Measurements from ENCODE around the gene ZNF418. TPM values are rescaled to one million over a fixed set of nuclear protein-coding genes. Genes with fewer than 3 reads are reported as not detected.
"Not testable (repeated sequence)": the region's sequence is repeated elsewhere in the genome, so short reads cannot be mapped to it uniquely, and the experiment has no call there.

The ZNF418 gene
- total RNA-seq, 1 donor from 2014 or later, result 26.5 TPM

- H3K4me1 Mint-ChIP-seq, result peaks cover 34% of the 10 kb centered on the region
- no peak for DNase-seq
- CTCF ChIA-PET, result no interaction called here
- POLR2A ChIA-PET, result interaction anchor here (0.6 kb wide), 2 partner anchors 43 to 63 kb away, joined by 4 to 7 read pairs; no protein-coding TSS in a partner anchor
- no peaks in the 10 kb centered on the region for H3K9me3 Mint-ChIP-seq
- H3K36me3 Mint-ChIP-seq (ENCODE audit: low read depth), result peaks cover 50% of the 10 kb centered on the region
- peak overlapping the region; percentile 94 for H3K4me3 Mint-ChIP-seq
- H3K27ac Mint-ChIP-seq, result no peak overlapping the region
- no peak for TF ChIP-seq CTCF (IDR thresholded peaks at IDR 0.05)
- intact Hi-C loops (cut with micrococcal nuclease), result no loop called here
- ATAC-seq (ENCODE audit: low read depth), result no peak
- H3K27me3 Mint-ChIP-seq, result no peaks in the 10 kb centered on the region
These were observed 20.7 kb downstream of the ZNF418 start for GRCh38 chr19:57914531-57914930.

GRCh38 chr19:57907394-57907793, 27.8 kb downstream of the ZNF418 start:
- H3K27ac Mint-ChIP-seq, result no peak overlapping the region
- TF ChIP-seq CTCF (IDR thresholded peaks at IDR 0.05), result no peak
- peaks cover 54% of the 10 kb centered on the region for H3K36me3 Mint-ChIP-seq (ENCODE audit: low read depth)
- H3K27me3 Mint-ChIP-seq, result no peaks in the 10 kb centered on the region
- CTCF ChIA-PET, result no interaction called here
- peaks cover 20% of the 10 kb centered on the region for H3K4me1 Mint-ChIP-seq
- no peak for DNase-seq
- no peak overlapping the region for H3K4me3 Mint-ChIP-seq
- no peak for ATAC-seq (ENCODE audit: low read depth)
- POLR2A ChIA-PET, result interaction anchor here (0.8 kb wide), 1 partner anchor 10 kb away, joined by 11 read pairs; no protein-coding TSS in a partner anchor
- intact Hi-C loops (cut with micrococcal nuclease), result loop anchor here (10.0 kb wide), 1 partner anchor 803 kb away; no protein-coding TSS in a partner anchor
- no peaks in the 10 kb centered on the region for H3K9me3 Mint-ChIP-seq

GRCh38 chr19:57905258-57905657, 29.9 kb downstream of the ZNF418 start:
- peak; percentile 74 for ATAC-seq (ENCODE audit: low read depth)
- Mint-ChIP-seq H3K9me3 (no peaks in the 10 kb centered on the region), H3K36me3 (ENCODE audit: low read depth) (peaks cover 32% of the 10 kb centered on the region), H3K27ac (peak overlapping the region; percentile 42), H3K4me3 (peak overlapping the region; percentile 22), H3K27me3 (no peaks in the 10 kb centered on the region), H3K4me1 (peaks cover 18% of the 10 kb centered on the region)
- DNase-seq, result no peak
- TF ChIP-seq CTCF (IDR thresholded peaks at IDR 0.05), result no peak
- intact Hi-C loops (cut with micrococcal nuclease), result loop anchor here (10.0 kb wide), 1 partner anchor 800 kb away; no protein-coding TSS in a partner anchor
- ChIA-PET POLR2A (no interaction called here), CTCF (no interaction called here)

DNA sequence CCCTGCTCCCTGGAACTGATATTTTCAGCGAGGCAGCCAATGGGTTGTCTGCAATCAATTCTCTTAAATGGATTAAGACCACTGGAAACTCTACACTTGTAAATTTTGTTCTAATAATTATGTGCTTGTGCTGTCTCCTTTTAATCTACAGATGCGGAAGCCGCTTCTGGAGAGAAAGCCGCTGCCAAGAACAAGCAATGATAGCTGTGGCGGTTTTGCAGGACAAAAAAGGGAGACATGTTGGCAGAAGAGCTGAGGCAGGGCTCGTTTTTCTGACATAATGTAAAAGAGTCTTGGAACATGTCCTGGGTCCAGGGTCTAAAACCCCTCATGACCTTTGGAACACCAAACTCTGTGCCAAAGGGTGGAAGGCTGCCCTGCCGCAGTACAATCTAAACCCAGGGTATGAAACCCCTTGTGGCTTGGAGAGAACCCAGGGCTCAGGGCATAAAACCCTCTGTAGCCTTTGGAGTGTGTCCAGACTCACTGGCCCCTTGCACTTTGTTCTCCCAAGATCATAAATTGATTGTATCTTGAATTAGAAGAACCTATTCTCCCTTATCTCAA, 31.5 kb downstream of the ZNF418 start:
- Mint-ChIP-seq H3K36me3 (ENCODE audit: low read depth) (peaks cover 22% of the 10 kb centered on the region), H3K27me3 (no peaks in the 10 kb centered on the region), H3K4me1 (peaks cover 18% of the 10 kb centered on the region), H3K9me3 (no peaks in the 10 kb centered on the region), H3K27ac (peak overlapping the region; percentile 3), H3K4me3 (no peak overlapping the region)
- no peak for TF ChIP-seq CTCF (IDR thresholded peaks at IDR 0.05)
- ChIA-PET CTCF (interaction anchor here (1.1 to 1.6 kb wide), 3 partner anchors 16 to 800 kb away, joined by 3 to 5 read pairs (median 3); no protein-coding TSS in a partner anchor), POLR2A (no interaction called here)
- DNase-seq (no peak), ATAC-seq (ENCODE audit: low read depth) (no peak)
- intact Hi-C loops (cut with micrococcal nuclease), result loop anchor here (1.0 to 10.0 kb wide), 3 partner anchors 165 to 799 kb away; no protein-coding TSS in a partner anchor

- ATAC-seq (ENCODE audit: low read depth), result no peak
- POLR2A ChIA-PET, result no interaction called here
These were observed 34.9 kb downstream of the ZNF418 start for GRCh38 chr19:57900311-57900710.

GRCh38 chr19:57890706-57891105, 44.5 kb downstream of the ZNF418 start:
- POLR2A ChIA-PET; H3K27me3 Mint-ChIP-seq; H3K27ac Mint-ChIP-seq; H3K9me3 Mint-ChIP-seq; H3K4me3 Mint-ChIP-seq; DNase-seq; intact Hi-C loops (cut with micrococcal nuclease); CTCF ChIA-PET; ATAC-seq (ENCODE audit: low read depth): not testable (repeated sequence)
- Mint-ChIP-seq H3K36me3 (ENCODE audit: low read depth) (peaks cover 23% of the 10 kb centered on the region), H3K4me1 (peaks cover 25% of the 10 kb centered on the region)

More at GRCh38 chr19:57900311-57900710, 34.9 kb downstream of the ZNF418 start:
- no peak for DNase-seq
- H3K9me3 Mint-ChIP-seq, result no peaks in the 10 kb centered on the region
- no peaks in the 10 kb centered on the region for H3K27me3 Mint-ChIP-seq
- H3K4me3 Mint-ChIP-seq, result no peak overlapping the region
- CTCF ChIA-PET, result no interaction called here
- peaks cover 14% of the 10 kb centered on the region for H3K4me1 Mint-ChIP-seq
- intact Hi-C loops (cut with micrococcal nuclease), result loop anchor here (5.0 to 10.0 kb wide), 2 partner anchors 493 to 796 kb away; no protein-coding TSS in a partner anchor
- TF ChIP-seq CTCF (IDR thresholded peaks at IDR 0.05), result no peak
- H3K27ac Mint-ChIP-seq, result no peak overlapping the region
- H3K36me3 Mint-ChIP-seq (ENCODE audit: low read depth), result peaks cover 2% of the 10 kb centered on the region

Data from activated B cell treated with CpG ODN at 0.5 μM for 24 hours (primary cell).